HG03135 (cell line): Measurements from ENCODE around the gene ZMPSTE24.
"Not testable (repeated sequence)": the region's sequence is repeated elsewhere in the genome, so short reads cannot be mapped to it uniquely, and the experiment has no call there.

Experiments
- ATAC-seq: cut with Tn5 transposase; IDR thresholded peaks from one replicate; pipeline ENCODE4 v1.9.1; 2021; ENCODE audit warnings: mild to moderate bottlenecking, moderate library complexity; ENCODE audit not compliant: unreplicated experiment

The ZMPSTE24 gene

GRCh38 chr1:40257688-40258444, at the start of gene ZMPSTE24:
TSS of gene ZMPSTE24 (plus strand) at chr1:40258236. CDS start at chr1:40258272, 36 bp downstream.
- ATAC-seq = peak; percentile 88

GRCh38 chr1:40210511-40211204, 47.4 kb upstream of the ZMPSTE24 start:
- ATAC-seq = no peak

DNA sequence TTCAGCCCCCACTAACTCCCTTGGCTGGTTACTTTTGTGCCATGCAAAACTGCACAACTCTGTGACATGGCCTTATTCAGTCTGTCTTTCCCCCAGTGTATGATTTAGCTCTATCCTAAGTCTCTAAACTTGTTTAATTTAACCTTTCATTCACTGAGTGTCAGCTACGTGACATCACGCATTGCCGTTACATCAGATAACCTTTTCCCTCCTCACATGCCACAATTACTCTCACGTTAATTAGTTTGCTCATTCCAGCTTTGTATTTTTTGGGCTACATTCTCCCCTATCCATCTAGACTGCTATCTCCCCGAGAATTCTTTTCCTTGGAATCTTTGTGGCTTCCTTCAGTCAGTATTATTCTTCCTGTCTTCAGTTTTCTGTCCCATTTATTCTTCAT, 39.7 kb upstream of the ZMPSTE24 start:
- no peak for ATAC-seq

- ATAC-seq = not testable (repeated sequence)
These were observed 36.5 kb upstream of the ZMPSTE24 start for GRCh38 chr1:40221471-40221905.

GRCh38 chr1:40221977-40222772, 35.9 kb upstream of the ZMPSTE24 start:
- no peak for ATAC-seq

DNA sequence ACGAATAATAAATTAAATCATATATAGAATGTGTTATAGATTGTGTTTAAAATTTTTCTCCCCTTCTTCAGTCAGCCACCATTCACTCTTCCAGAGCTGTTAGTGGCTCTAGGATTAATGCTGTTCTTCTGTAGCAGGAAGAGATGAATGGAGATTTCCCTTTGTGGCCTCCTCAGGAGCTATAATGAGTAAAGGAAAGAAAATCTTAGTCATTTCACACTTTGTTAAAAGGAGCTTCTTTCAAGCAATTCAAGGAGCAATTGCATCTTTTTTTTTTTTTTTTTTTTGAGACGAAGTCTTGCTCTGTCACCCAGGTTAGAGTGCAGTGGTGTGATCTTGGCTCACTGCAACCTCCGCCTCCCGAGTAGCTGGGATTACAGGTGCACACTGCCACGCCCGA, 34.0 kb upstream of the ZMPSTE24 start:
- no peak for ATAC-seq

GRCh38 chr1:40226192-40226591, 31.8 kb upstream of the ZMPSTE24 start:
- ATAC-seq = no peak

DNA sequence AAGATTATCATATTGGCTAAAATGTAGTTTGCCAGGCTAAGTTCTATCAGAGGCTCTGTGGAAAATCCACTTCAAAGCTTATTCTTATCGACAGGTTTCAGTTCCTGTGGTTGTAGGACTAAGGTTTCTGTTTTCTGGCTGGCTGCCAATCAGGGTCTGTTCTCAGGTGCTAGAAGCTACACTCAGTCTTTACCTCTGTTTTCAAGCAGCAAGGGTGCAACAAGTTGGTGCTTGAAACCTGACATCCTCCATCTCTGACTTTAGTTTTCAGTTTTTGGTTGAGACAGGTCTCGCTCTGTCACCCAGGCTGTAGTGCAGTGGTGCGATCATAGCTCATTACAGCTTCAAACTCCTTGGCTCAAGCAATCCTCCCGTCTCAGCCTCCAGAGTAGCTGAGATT, 25.6 kb upstream of the ZMPSTE24 start:
- peak; percentile 96 for ATAC-seq

DNA sequence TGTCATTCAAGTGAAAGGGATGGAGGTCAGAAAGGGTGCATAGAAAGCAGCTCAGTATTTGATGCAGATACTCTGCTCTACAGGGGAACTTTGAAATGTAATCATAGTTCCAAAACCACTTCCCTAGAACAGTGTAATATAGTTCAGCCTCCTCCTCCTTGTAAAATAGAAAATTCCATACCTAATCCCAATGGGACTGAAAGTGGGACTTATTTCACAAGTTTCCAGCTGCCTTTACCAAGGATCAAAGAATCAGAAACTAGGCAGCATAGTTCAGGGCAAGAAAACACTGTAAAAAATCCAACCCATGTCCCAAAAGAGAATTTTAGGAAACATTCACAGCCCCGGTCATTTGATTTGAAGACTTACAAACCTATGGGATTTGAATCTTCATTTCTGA, 18.4 kb upstream of the ZMPSTE24 start:
- ATAC-seq = no peak

- ATAC-seq = no peak
These were observed 17.6 kb upstream of the ZMPSTE24 start for GRCh38 chr1:40240390-40240789.

DNA sequence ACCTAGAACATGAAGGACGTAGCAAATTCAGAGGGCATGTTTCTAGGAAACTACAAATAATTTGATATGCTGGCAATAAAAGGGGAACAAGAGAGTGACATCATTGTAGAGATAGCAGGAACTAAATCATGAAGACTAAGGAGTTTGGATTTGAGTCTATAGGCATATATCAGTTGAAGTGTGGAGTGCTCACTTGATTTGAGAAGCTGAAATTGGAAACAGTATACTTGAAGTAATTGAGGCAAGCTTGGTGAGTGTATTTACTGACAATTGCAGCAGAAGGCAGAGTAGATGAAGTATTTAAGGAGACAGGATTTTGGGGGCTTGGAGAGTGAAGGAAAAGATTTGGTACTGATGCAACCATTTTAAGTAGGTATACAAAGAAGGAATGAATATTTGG, 16.7 kb upstream of the ZMPSTE24 start:
- peak; percentile 20 for ATAC-seq

GRCh38 chr1:40243351-40243750, 14.7 kb upstream of the ZMPSTE24 start:
- ATAC-seq = no peak

DNA sequence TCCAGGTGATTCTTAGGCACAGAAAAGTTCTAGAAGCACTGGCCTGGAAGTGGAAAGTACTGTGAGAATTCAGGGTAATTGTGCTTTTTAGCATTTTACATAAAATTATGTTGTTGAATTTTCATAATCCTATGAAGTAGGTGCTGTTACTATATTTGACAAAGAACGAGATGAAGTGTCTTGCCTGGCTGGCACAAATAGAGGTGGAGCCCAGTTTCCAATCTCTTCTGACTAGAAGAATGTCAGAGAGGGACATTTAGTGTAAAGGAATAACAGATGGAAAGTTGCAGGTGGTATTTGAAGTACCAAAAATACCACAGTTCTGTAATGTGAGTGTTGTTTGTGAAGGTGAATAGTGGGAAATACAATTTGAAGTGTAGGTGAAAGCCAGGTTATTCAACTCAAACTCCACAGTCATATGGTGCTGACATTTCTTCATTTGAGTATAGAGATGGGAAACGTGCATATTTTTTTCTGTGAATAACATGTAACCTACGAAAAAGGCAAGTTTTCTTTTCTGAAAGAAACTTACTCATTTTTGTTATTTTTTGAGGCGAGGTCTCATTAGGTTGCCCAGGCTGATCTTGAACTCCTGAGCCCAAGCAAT, 13.8 kb upstream of the ZMPSTE24 start:
- ATAC-seq = no peak

- ATAC-seq = no peak
These were observed 12.3 kb upstream of the ZMPSTE24 start for GRCh38 chr1:40245686-40246085.

- no peak for ATAC-seq
These were observed 10.4 kb upstream of the ZMPSTE24 start, which contains the start of gene TMCO2 for GRCh38 chr1:40247655-40248054. TSS of gene TMCO2 (plus strand) at chr1:40247937. CDS start at chr1:40247994, 57 bp downstream.

GRCh38 chr1:40248412-40248811, 9.6 kb upstream of the ZMPSTE24 start:
- ATAC-seq = no peak

GRCh38 chr1:40251456-40251855, 6.6 kb upstream of the ZMPSTE24 start:
- no peak for ATAC-seq

- ATAC-seq = no peak
These were observed 5.4 kb upstream of the ZMPSTE24 start for GRCh38 chr1:40252601-40253000.

DNA sequence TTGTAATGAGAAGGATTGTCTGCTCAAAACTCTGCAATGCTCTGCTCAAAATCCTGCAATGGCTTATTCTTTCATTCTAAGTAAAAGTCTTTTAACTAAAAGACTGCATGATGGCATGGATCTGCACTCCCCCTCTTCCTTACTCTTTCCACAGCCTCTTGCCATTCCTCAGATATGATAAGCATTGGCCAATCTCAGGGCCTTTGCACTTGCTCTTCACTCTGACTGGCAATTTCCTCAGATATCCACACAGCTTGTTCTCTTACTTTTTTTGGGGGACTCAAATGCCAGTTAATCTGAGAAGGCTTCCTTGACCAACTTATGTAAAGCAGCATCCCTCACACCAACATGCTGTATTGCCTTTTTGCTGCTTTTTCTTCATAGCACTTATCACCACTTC, 2.8 kb upstream of the ZMPSTE24 start:
- no peak for ATAC-seq

DNA sequence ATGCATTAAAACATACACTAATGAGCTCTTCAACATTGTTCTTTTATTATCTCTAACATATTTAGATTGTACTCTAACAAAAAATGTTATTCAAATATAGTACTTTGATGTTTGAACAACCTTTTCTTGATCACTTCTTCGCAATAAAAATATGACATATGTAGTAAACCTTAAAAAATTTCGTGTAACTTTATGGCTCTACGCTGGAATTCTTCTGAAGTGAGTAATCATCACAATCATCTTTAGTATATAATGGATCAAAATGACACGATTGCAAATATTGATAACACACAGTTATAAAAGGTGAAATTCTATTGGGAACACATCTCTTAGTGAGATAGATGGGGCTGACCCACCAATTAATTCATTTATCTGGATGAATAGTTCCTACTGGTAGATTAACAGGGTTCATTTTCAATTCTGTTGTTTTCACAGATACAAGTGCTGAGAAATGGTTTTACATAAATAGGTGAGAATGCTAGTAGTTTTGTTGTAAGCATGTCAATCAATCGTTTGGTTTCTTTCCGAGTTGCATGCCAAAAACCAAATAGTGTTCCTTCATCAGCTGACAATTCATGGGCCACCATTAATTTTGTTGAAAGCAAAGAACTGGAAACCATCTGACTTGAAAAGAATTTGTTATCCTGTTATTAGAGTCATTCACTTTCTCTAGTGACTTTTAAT, 1.5 kb upstream of the ZMPSTE24 start:
- no peak for ATAC-seq
